HG03520 (cell line): ENCODE results near the gene ARRDC4.
A peak's percentile ranks its signal among the peaks of the same experiment; 100 is the strongest.

Source experiments
- ATAC-seq: cut with Tn5 transposase; IDR thresholded peaks from one replicate; pipeline ENCODE4 v1.9.1; 2021; ENCODE audit warnings: mild to moderate bottlenecking, moderate library complexity; ENCODE audit not compliant: unreplicated experiment

The ARRDC4 gene

GRCh38 chr15:97960364-97961066 is at the start of gene ARRDC4:
TSS of gene ARRDC4 (plus strand) at chr15:97960703. CDS start at chr15:97960862, 159 bp downstream.
- peak; percentile 92 for ATAC-seq

GRCh38 chr15:97914711-97915110 is 45.8 kb upstream of the ARRDC4 start:
- no peak for ATAC-seq

GRCh38 chr15:97915261-97915660 is 45.2 kb upstream of the ARRDC4 start:
- no peak for ATAC-seq

- no peak for ATAC-seq
Measured at GRCh38 chr15:97921296-97921865, 39.1 kb upstream of the ARRDC4 start.

- no peak for ATAC-seq
Measured at GRCh38 chr15:97929456-97930229, 30.9 kb upstream of the ARRDC4 start.

- ATAC-seq: no peak
Measured at GRCh38 chr15:97930230-97930629, 30.3 kb upstream of the ARRDC4 start.

GRCh38 chr15:97931314-97931713 is 29.2 kb upstream of the ARRDC4 start:
- ATAC-seq: no peak

GRCh38 chr15:97933589-97933988 is 26.9 kb upstream of the ARRDC4 start:
- no peak for ATAC-seq

GRCh38 chr15:97940993-97941392 is 19.5 kb upstream of the ARRDC4 start:
- no peak for ATAC-seq

- no peak for ATAC-seq
Measured at GRCh38 chr15:97941572-97941971, 18.9 kb upstream of the ARRDC4 start.

GRCh38 chr15:97944724-97945123 is 15.8 kb upstream of the ARRDC4 start:
- ATAC-seq: no peak

- ATAC-seq: no peak
Measured at GRCh38 chr15:97947465-97948260, 12.8 kb upstream of the ARRDC4 start.

- ATAC-seq: no peak
Measured at GRCh38 chr15:97953254-97953653, 7.2 kb upstream of the ARRDC4 start.

- ATAC-seq: no peak
Measured at GRCh38 chr15:97953748-97954147, 6.8 kb upstream of the ARRDC4 start.

- ATAC-seq: no peak
Measured at GRCh38 chr15:97955035-97955434, 5.5 kb upstream of the ARRDC4 start.

- ATAC-seq: no peak
Measured at GRCh38 chr15:97955529-97955928, 5.0 kb upstream of the ARRDC4 start.

GRCh38 chr15:97959724-97960363 is 659 bp upstream of the ARRDC4 start:
- no peak for ATAC-seq

- no peak for ATAC-seq
Measured at GRCh38 chr15:97961067-97961954, 808 bp downstream of the ARRDC4 start.

- no peak for ATAC-seq
Measured at GRCh38 chr15:97962263-97962662, 1.8 kb downstream of the ARRDC4 start.

- ATAC-seq: no peak
Measured at GRCh38 chr15:97963779-97964178, 3.3 kb downstream of the ARRDC4 start.
